GM12878 (cell line): Measurements from ENCODE around the gene FNDC3B. TPM values are rescaled to one million over a fixed set of nuclear protein-coding genes. Genes with fewer than 3 reads are reported as not detected.

ENCODE experiments used
- ATAC-seq: fragments of 200-7000 bp; cut with Tn5 transposase; 3 replicates; pipeline ENCODE4 v1.9.1; 2020; ENCODE audit warnings: mild to moderate bottlenecking, moderate library complexity
- BruUV-seq: library from RNA; stranded (reverse); fragments of 400-500 nt; replicated peaks from 2 replicates; lab custom pipeline; 2021; lab: Mats Ljungman, UMichigan
- CTCF ChIA-PET: fragments of 300-600 bp; sonication (Branson Sonifier 250); formaldehyde crosslinking; extraction: SDS; loops from one replicate; lab custom pipeline; 2021; ENCODE audit warnings: inconsistent platforms; lab: Yijun Ruan, JAX
- POLR2A ChIA-PET: fragments of 350-600 bp; formaldehyde crosslinking; extraction: SDS; loops from one replicate; lab custom pipeline; 2021; ENCODE audit warnings: inconsistent platforms; lab: Charles Lee
- RAD21 ChIA-PET: fragments of 300-600 bp; sonication (Branson Sonifier 250); formaldehyde crosslinking; loops from one replicate; lab custom pipeline; 2023; ENCODE audit warnings: antibody characterized with exemption; ENCODE audit not compliant: unreplicated experiment; lab: Charles Lee
- SMC1A ChIA-PET: fragments of 300-600 bp; sonication (Branson Sonifier 250); formaldehyde crosslinking; loops from one replicate; lab custom pipeline; 2023; ENCODE audit not compliant: unreplicated experiment, uncharacterized antibody; lab: Charles Lee
- DNase-seq: peaks from one replicate; pipeline ENCODE4 v3.0.0-alpha.2; 2011; ENCODE audit warnings: low read depth, low spot score
- FAIRE-seq: peaks from 3 replicates; lab custom pipeline; 2011; peaks lifted over from hg19 to GRCh38; lab: Jason Lieb, UNC
- H2AFZ ChIP-seq: 2 replicates; pipeline ENCODE4 v1.6.0; 2011; ENCODE audit warnings: low read depth, low read length, control low read depth; ENCODE audit not compliant: control insufficient read depth
- H3K27ac ChIP-seq: 2 replicates; pipeline ENCODE4 v1.5.1; 2011; ENCODE audit warnings: control low read depth; ENCODE audit not compliant: control insufficient read depth, insufficient read depth
- H3K27me3 ChIP-seq, 2 experiments: replicated peaks in 1 of 2; 2 replicates each; pipeline versions ENCODE4 v1.6.0 to v1.6.1; 2011; ENCODE audit warnings: low read length in 1 of 2; ENCODE audit not compliant: control insufficient read depth in 2 of 2, insufficient read depth in 2 of 2
- H3K36me3 ChIP-seq, 2 experiments: 2 replicates each; pipeline ENCODE4 v1.5.1; 2011; ENCODE audit warnings: low read length in 1 of 2; ENCODE audit not compliant: control insufficient read depth in 2 of 2, insufficient read depth in 2 of 2
- H3K4me1 ChIP-seq: 2 replicates; pipeline ENCODE4 v1.6.1; 2011; ENCODE audit warnings: mild to moderate bottlenecking, low read length, moderate library complexity, mixed read lengths; ENCODE audit not compliant: control insufficient read depth, insufficient read depth
- H3K4me2 ChIP-seq: 2 replicates; pipeline ENCODE4 v1.6.0; 2011; ENCODE audit warnings: control low read depth; ENCODE audit not compliant: control insufficient read depth, insufficient read depth
- H3K4me3 ChIP-seq: fragments of 200-600 bp; sonication (generic); 2 replicates; pipeline ENCODE4 v1.5.1; 2016
- H3K79me2 ChIP-seq: 2 replicates; pipeline ENCODE4 v1.6.0; 2011; ENCODE audit warnings: low read length; ENCODE audit not compliant: control insufficient read depth, insufficient read depth
- H3K9ac ChIP-seq: 2 replicates; pipeline ENCODE4 v1.8.0; 2011; ENCODE audit warnings: low read length, control low read depth, mixed read lengths; ENCODE audit not compliant: control insufficient read depth, insufficient read depth
- H3K9me3 ChIP-seq: replicated peaks from 3 replicates; pipeline ENCODE4 v1.5.1; 2011; ENCODE audit warnings: mild to moderate bottlenecking, low read length; ENCODE audit not compliant: control insufficient read depth, insufficient read depth
- H4K20me1 ChIP-seq: 2 replicates; pipeline ENCODE4 v1.6.0; 2011; ENCODE audit not compliant: control insufficient read depth, insufficient read depth
- CBFB ChIP-seq: IDR thresholded peaks from 2 replicates; pipeline ENCODE4 v1.6.1; 2016; ENCODE audit warnings: antibody characterized with exemption, low read depth
- ESRRA ChIP-seq: IDR thresholded peaks from 2 replicates; pipeline ENCODE4 v1.6.1; 2012; ENCODE audit warnings: mild to moderate bottlenecking, low read length, improper control_type of control experiment
- GATAD2B ChIP-seq: fragments of 450-650 bp; conservative IDR thresholded peaks from 2 replicates; pipeline ENCODE4 v1.6.1; 2017; ENCODE audit warnings: low read depth, mild to moderate bottlenecking, moderate library complexity
- KDM1A ChIP-seq: fragments of 200-600 bp; sonication (generic); IDR thresholded peaks from 2 replicates; pipeline ENCODE4 v1.6.1; 2016; ENCODE audit warnings: borderline replicate concordance
- WRNIP1 ChIP-seq: IDR thresholded peaks from 2 replicates; pipeline ENCODE4 v1.6.1; 2011; ENCODE audit warnings: low read depth, low read length, improper control_type of control experiment, borderline replicate concordance
- YY1 ChIP-seq: IDR thresholded peaks from 2 replicates; pipeline ENCODE4 v1.6.1; 2011; ENCODE audit warnings: low read depth, mild to moderate bottlenecking, low read length
- WGBS: methylation state at CpG from one replicate; pipeline ENCODE4 v1.1.6; 2016; ENCODE audit warnings: low lambda C conversion rate; ENCODE audit not compliant: insufficient replicate concordance, insufficient coverage; ENCODE audit errors: missing lambda C conversion rate; 5-methylcytosine and 5-hydroxymethylcytosine counted together
- in situ Hi-C: fragments of 300-500 bp; cut with MboI; formaldehyde crosslinking; loops from 9 replicates; pipeline ENCODE4 v1.14.3; 2018; ENCODE audit warnings: mixed read lengths
- intact Hi-C: fragments of 100-400 bp; cut with micrococcal nuclease; formaldehyde crosslinking; loops from one replicate; pipeline ENCODE4 v1.14.2; 2022; ENCODE audit not compliant: unreplicated experiment
- polyA plus RNA-seq, 11 experiments: library from polyadenylated mRNA; depleted of rRNA in 4 of 11; unstranded in 6 of 11; stranded (reverse) in 5 of 11; fragments of >200 nt; fragmentation: Nextera tagmentation in 4 of 11; fragmentation: Illumina TruSeq in 1 of 11; extraction: Ambion mirVana in 4 of 11; extraction: Trizol in 1 of 11; gene quantifications; 1 replicate in 1 of 11; 2 replicates in 10 of 11; pipeline versions ENCODE4 v1.2.1 to v1.2.3, GENCODE V29; 2011 to 2016; ENCODE audit warnings: inconsistent platforms in 2 of 11, missing spikeins in 2 of 11, low read depth in 1 of 11
- total RNA-seq, 4 experiments: library from RNA; depleted of rRNA in 3 of 4; stranded (reverse); fragments of >200 nt in 3 of 4; fragmentation: Illumina TruSeq in 1 of 4; extraction: Trizol in 1 of 4; gene quantifications; 2 replicates each; pipeline versions ENCODE4 v1.2.1 to v1.2.3, GENCODE V29; 2013 to 2021
- TF ChIP-seq, protein P1 (sequence below): fragments of 150-350 bp; IDR thresholded peaks from 2 replicates; pipeline ENCODE4 v1.6.1; 2016; ENCODE audit warnings: low read depth, low read length

The FNDC3B gene
- total and polyA plus RNA-seq, 10 of the 15 experiments (the other 5 are each of a cell fraction or from before 2014, with no cell fraction given): 7.9 to 35.0 (median 18.5) TPM

- no peak for FAIRE-seq
Observed at GRCh38 chr3:172347895-172348679, 308.7 kb downstream of the FNDC3B start.

More at GRCh38 chr3:172347895-172348679, 308.7 kb downstream of the FNDC3B start:
- SMC1A ChIA-PET: interaction anchor here (0.7 to 1.1 kb wide), 3 partner anchors 9 to 245 kb away, joined by 3 to 6 read pairs (median 3); no protein-coding TSS in a partner anchor
- H3K36me3 ChIP-seq: peaks cover 7 to 30% of the 10 kb centered on the region in 2 experiments
- in situ Hi-C loops: loop anchor here (25.0 kb wide), 1 partner anchor 314 kb away; no protein-coding TSS in a partner anchor
- TF ChIP-seq, protein P1, sequence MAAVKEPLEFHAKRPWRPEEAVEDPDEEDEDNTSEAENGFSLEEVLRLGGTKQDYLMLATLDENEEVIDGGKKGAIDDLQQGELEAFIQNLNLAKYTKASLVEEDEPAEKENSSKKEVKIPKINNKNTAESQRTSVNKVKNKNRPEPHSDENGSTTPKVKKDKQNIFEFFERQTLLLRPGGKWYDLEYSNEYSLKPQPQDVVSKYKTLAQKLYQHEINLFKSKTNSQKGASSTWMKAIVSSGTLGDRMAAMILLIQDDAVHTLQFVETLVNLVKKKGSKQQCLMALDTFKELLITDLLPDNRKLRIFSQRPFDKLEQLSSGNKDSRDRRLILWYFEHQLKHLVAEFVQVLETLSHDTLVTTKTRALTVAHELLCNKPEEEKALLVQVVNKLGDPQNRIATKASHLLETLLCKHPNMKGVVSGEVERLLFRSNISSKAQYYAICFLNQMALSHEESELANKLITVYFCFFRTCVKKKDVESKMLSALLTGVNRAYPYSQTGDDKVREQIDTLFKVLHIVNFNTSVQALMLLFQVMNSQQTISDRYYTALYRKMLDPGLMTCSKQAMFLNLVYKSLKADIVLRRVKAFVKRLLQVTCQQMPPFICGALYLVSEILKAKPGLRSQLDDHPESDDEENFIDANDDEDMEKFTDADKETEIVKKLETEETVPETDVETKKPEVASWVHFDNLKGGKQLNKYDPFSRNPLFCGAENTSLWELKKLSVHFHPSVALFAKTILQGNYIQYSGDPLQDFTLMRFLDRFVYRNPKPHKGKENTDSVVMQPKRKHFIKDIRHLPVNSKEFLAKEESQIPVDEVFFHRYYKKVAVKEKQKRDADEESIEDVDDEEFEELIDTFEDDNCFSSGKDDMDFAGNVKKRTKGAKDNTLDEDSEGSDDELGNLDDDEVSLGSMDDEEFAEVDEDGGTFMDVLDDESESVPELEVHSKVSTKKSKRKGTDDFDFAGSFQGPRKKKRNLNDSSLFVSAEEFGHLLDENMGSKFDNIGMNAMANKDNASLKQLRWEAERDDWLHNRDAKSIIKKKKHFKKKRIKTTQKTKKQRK: no peak
- TF ChIP-seq CBFB (no peak), GATAD2B (no peak), YY1 (no peak), WRNIP1 (no peak), KDM1A (no peak), ESRRA (no peak)
- TF ChIP-seq, all 136 proteins: peak for 0
- RAD21 ChIA-PET: interaction anchor here (1.3 kb wide), 1 partner anchor 16 kb away, joined by 4 read pairs; no protein-coding TSS in a partner anchor
- Histone ChIP-seq H3K9ac (no peak overlapping the region), H3K4me3 (no peak overlapping the region), H3K27me3 (no peaks in the 10 kb centered on the region), H4K20me1 (no peaks in the 10 kb centered on the region), H3K4me1 (no peaks in the 10 kb centered on the region), H3K79me2 (no peaks in the 10 kb centered on the region), H2AFZ (no peak overlapping the region), H3K4me2 (no peak overlapping the region), H3K9me3 (no peaks in the 10 kb centered on the region), H3K27ac (no peak overlapping the region)
- POLR2A ChIA-PET: no interaction called here
- BruUV-seq: no TSS peak
- WGBS: 99% methylated on average over 3 of the region's 3 CpGs
- intact Hi-C loops: no loop called here
- no peak for DNase-seq
- CTCF ChIA-PET: interaction anchor here (1.0 to 1.9 kb wide), 2 partner anchors 15 to 325 kb away, joined by 3 to 9 read pairs; no protein-coding TSS in a partner anchor
- no peak for ATAC-seq
